ENCODE results near the gene FNBP1. TPM values are rescaled to one million over a fixed set of nuclear protein-coding genes. Genes with fewer than 3 reads are reported as not detected.

Gene FNBP1
- total and polyA plus RNA-seq, 2 experiments from 2014 or later = 19.5 to 21.0 TPM

- no peak overlapping the region for H3K4me3 ChIP-seq
- no peak for DNase-seq (ENCODE audit: low spot score)
- no peaks in the 10 kb centered on the region for H3K27me3 ChIP-seq
- WGBS (ENCODE audit: low lambda C conversion rate, missing lambda C conversion rate) = 91% methylated on average over 11 of the region's 12 CpGs
- no peaks in the 10 kb centered on the region for H3K4me1 ChIP-seq (ENCODE audit: insufficient read depth)
- H3K79me2 ChIP-seq = no peaks in the 10 kb centered on the region
- no peak overlapping the region for H3K4me2 ChIP-seq
- no peaks in the 10 kb centered on the region for H3K36me3 ChIP-seq (replicated peaks; ENCODE audit: insufficient read depth, low read depth)
- TF ChIP-seq, protein P1, sequence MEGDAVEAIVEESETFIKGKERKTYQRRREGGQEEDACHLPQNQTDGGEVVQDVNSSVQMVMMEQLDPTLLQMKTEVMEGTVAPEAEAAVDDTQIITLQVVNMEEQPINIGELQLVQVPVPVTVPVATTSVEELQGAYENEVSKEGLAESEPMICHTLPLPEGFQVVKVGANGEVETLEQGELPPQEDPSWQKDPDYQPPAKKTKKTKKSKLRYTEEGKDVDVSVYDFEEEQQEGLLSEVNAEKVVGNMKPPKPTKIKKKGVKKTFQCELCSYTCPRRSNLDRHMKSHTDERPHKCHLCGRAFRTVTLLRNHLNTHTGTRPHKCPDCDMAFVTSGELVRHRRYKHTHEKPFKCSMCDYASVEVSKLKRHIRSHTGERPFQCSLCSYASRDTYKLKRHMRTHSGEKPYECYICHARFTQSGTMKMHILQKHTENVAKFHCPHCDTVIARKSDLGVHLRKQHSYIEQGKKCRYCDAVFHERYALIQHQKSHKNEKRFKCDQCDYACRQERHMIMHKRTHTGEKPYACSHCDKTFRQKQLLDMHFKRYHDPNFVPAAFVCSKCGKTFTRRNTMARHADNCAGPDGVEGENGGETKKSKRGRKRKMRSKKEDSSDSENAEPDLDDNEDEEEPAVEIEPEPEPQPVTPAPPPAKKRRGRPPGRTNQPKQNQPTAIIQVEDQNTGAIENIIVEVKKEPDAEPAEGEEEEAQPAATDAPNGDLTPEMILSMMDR (IDR thresholded peaks at IDR 0.05; ENCODE audit: poor library complexity) = no peak
- no peak for TF ChIP-seq EZH2phosphoT487 (IDR thresholded peaks at IDR 0.05; ENCODE audit: low read depth, severe bottlenecking, unreplicated experiment)
- TF ChIP-seq EZH2 (IDR thresholded peaks at IDR 0.05; ENCODE audit: borderline replicate concordance) = no peak
- no peaks in the 10 kb centered on the region for H3K9me3 ChIP-seq (ENCODE audit: low read depth)
- H3K27ac ChIP-seq = no peak overlapping the region
- H4K20me1 ChIP-seq (ENCODE audit: insufficient read depth, poor library complexity, severe bottlenecking) = no peaks in the 10 kb centered on the region
- H3K9me2 ChIP-seq (replicated peaks; ENCODE audit: insufficient read depth) = no peaks in the 10 kb centered on the region
- H2AFZ ChIP-seq = no peak overlapping the region
These were observed 181.6 kb downstream of the FNBP1 start for GRCh38 chr9:129861447-129861827.

GRCh38 chr9:129860653-129861446 is 182.1 kb downstream of the FNBP1 start:
- H3K27ac ChIP-seq = no peak overlapping the region
- no peak for DNase-seq (ENCODE audit: low spot score)
- no peaks in the 10 kb centered on the region for H3K4me1 ChIP-seq (ENCODE audit: insufficient read depth)
- TF ChIP-seq, protein P1 (IDR thresholded peaks at IDR 0.05; ENCODE audit: poor library complexity) = no peak
- no peak for TF ChIP-seq EZH2 (IDR thresholded peaks at IDR 0.05; ENCODE audit: borderline replicate concordance)
- TF ChIP-seq EZH2phosphoT487 (IDR thresholded peaks at IDR 0.05; ENCODE audit: low read depth, severe bottlenecking, unreplicated experiment) = no peak
- H3K79me2 ChIP-seq = no peaks in the 10 kb centered on the region
- no peak overlapping the region for H2AFZ ChIP-seq
- H3K27me3 ChIP-seq = no peaks in the 10 kb centered on the region
- no peaks in the 10 kb centered on the region for H3K9me3 ChIP-seq (ENCODE audit: low read depth)
- 78% methylated on average over 11 of the region's 11 CpGs for WGBS (ENCODE audit: low lambda C conversion rate, missing lambda C conversion rate)
- no peaks in the 10 kb centered on the region for H3K9me2 ChIP-seq (replicated peaks; ENCODE audit: insufficient read depth)
- no peaks in the 10 kb centered on the region for H3K36me3 ChIP-seq (replicated peaks; ENCODE audit: insufficient read depth, low read depth)
- H3K4me2 ChIP-seq = no peak overlapping the region
- no peak overlapping the region for H3K4me3 ChIP-seq
- H4K20me1 ChIP-seq (ENCODE audit: insufficient read depth, poor library complexity, severe bottlenecking) = no peaks in the 10 kb centered on the region

GRCh38 chr9:129858167-129858962 is 184.6 kb downstream of the FNBP1 start:
- Histone ChIP-seq H3K9me3 (ENCODE audit: low read depth) (no peaks in the 10 kb centered on the region), H2AFZ (no peak overlapping the region), H3K4me1 (ENCODE audit: insufficient read depth) (no peaks in the 10 kb centered on the region), H3K79me2 (no peaks in the 10 kb centered on the region), H3K4me2 (no peak overlapping the region), H3K36me3 (replicated peaks; ENCODE audit: insufficient read depth, low read depth) (no peaks in the 10 kb centered on the region), H3K9me2 (replicated peaks; ENCODE audit: insufficient read depth) (no peaks in the 10 kb centered on the region), H3K4me3 (no peak overlapping the region), H3K27me3 (no peaks in the 10 kb centered on the region), H4K20me1 (ENCODE audit: insufficient read depth, poor library complexity, severe bottlenecking) (no peaks in the 10 kb centered on the region), H3K27ac (no peak overlapping the region)
- TF ChIP-seq, protein P1 (IDR thresholded peaks at IDR 0.05; ENCODE audit: poor library complexity) = no peak
- TF ChIP-seq EZH2 (IDR thresholded peaks at IDR 0.05; ENCODE audit: borderline replicate concordance) = no peak
- no peak for TF ChIP-seq EZH2phosphoT487 (IDR thresholded peaks at IDR 0.05; ENCODE audit: low read depth, severe bottlenecking, unreplicated experiment)
- no peak for DNase-seq (ENCODE audit: low spot score)
- WGBS (ENCODE audit: low lambda C conversion rate, missing lambda C conversion rate) = 88% methylated on average over 11 of the region's 11 CpGs

Measured in hepatocyte (in vitro differentiated cells).